ENCODE data around the gene AMPH. TPM values are rescaled to one million over a fixed set of nuclear protein-coding genes. Genes with fewer than 3 reads are reported as not detected.

AMPH gene
- total RNA-seq (1 to 10 TPM; 7.6 to 9.0 TPM), polyA plus RNA-seq (ENCODE audit: insufficient read depth, low read depth, low replicate concordance) (5.8 TPM)
- long read RNA-seq, donor 1, partial matches to known transcripts = 0 of 1 reads
- long read RNA-seq, donor 1, other reads (novel, unspliced or antisense) = 0 of 1 reads
- long read RNA-seq, donor 2 = 0 reads

DNA sequence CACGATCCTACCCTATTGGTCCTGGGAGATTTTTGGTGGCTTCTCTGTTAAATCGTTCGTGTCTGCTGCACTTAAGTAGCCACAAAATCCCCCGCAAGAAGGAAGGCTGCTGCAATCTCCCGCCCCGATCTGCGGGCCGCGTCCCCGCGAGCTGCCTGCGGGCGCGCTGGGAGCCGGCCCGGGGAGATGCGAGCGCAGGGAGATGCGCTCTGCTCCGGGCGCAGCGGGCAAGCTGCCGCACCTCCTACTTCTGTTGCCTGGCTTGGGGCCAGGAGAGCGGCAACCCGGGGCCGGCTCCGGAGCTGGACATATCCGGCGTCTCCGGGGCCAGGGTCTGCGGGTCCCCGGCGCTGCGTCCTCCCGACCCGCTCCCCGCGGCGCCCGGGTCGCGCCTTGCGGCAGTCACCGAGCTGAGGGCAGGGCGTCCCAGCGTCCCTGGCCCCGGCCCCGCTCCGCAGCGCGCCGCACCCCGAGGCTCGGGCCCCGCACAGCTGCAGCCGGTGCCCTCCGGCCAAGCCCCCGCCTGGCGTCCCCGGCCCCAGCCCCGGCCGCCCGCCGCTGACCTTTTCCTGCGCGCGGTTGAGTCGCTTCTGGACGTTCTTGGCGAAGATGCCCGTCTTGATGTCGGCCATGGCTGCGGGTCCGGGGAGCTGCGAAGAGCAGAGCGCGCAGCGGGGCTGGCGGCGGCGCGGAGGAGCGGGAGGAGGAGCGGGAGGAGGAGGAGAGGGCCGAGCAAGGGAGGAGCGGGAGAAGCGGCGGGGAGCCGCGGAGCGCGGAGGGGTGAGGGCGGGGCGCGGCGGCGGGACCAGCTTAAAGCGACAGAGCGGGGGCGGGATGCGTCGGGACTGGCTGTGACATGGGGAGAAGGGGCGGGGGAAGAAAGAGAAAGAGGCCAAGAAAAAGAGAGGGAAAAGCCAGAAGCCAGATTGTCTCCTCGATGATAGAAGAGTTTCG, at the start of gene AMPH:
TSS of gene AMPH (minus strand) at position 654 of the 954 bp plus-strand sequence. CDS start at position 632, 22 bp downstream.
- Histone ChIP-seq H3K36me3 (ENCODE audit: low read depth, missing control alignments) (no peaks in the 10 kb centered on the region), H3K4me3 (peak within 1 kb of the TSS; percentile 53 to 63), H3K4me1 (no peaks in the 10 kb centered on the region), H3K27ac (peak within 1 kb of the TSS in 1 of 2 donors; percentile 36), H3K27me3 (no peaks in the 10 kb centered on the region), H3K9me3 (no peaks in the 10 kb centered on the region)
- 0 to 1% methylated on average over 41 to 85 of the region's 105 CpGs for WGBS, 2 donors
- intact Hi-C loops (cut with DNase I; ENCODE audit: low total_unique reads) = no loop called here
- TF ChIP-seq, protein P1, sequence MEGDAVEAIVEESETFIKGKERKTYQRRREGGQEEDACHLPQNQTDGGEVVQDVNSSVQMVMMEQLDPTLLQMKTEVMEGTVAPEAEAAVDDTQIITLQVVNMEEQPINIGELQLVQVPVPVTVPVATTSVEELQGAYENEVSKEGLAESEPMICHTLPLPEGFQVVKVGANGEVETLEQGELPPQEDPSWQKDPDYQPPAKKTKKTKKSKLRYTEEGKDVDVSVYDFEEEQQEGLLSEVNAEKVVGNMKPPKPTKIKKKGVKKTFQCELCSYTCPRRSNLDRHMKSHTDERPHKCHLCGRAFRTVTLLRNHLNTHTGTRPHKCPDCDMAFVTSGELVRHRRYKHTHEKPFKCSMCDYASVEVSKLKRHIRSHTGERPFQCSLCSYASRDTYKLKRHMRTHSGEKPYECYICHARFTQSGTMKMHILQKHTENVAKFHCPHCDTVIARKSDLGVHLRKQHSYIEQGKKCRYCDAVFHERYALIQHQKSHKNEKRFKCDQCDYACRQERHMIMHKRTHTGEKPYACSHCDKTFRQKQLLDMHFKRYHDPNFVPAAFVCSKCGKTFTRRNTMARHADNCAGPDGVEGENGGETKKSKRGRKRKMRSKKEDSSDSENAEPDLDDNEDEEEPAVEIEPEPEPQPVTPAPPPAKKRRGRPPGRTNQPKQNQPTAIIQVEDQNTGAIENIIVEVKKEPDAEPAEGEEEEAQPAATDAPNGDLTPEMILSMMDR (IDR thresholded peaks at IDR 0.05) = no peak
- no peak for TF ChIP-seq POLR2A (IDR thresholded peaks at IDR 0.05)
- peak; percentile 75 for DNase-seq

DNA sequence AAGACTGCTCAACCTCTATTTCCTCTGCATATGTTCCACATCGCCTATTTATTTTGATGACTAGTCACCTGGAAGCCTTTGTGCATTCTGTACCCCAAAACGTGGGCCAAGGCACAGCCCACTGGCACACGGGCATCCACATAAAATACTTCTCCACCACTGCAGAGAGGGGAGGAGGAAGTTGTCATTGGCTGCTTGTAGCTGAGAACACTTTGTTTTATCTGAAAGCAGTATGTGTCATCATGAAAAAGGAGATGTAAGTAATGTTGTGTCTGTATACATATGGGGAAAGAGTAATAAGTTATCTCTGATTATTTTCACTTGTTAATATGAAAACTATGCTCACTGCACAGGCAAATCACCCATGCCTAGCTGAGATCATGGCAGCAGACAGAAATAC, 48.2 kb upstream of the AMPH start:
- H3K27ac ChIP-seq = no peak overlapping the region
- 64 to 73% methylated on average over 3 of the region's 3 CpGs for WGBS, 2 donors
- H3K27me3 ChIP-seq = no peaks in the 10 kb centered on the region
- intact Hi-C loops (cut with DNase I; ENCODE audit: low total_unique reads) = no loop called here
- no peaks in the 10 kb centered on the region for H3K4me1 ChIP-seq
- TF ChIP-seq POLR2A (IDR thresholded peaks at IDR 0.05) = no peak
- TF ChIP-seq, protein P1 (IDR thresholded peaks at IDR 0.05) = no peak
- DNase-seq = no peak
- no peaks in the 10 kb centered on the region for H3K36me3 ChIP-seq (ENCODE audit: low read depth, missing control alignments)
- no peak overlapping the region for H3K4me3 ChIP-seq
- H3K9me3 ChIP-seq = no peaks in the 10 kb centered on the region

DNA sequence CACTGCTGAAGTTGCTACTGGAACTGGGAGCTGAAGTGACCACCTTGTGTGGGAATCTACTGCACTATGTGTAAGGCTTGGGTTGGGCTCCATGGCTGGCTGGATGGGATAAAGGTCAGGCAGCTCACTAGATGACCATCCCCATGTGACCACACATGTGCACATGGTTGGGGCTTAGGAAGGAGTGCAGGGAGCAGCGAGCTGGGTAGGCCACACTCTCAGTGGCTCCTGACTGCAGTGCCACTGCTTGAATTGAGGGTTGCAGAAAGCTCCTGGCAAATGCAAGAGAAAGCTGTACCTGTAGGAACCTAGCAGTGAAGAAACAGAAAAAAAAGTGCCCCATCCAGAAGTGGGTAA, 47.5 kb upstream of the AMPH start:
- H3K27me3 ChIP-seq = no peaks in the 10 kb centered on the region
- no peak overlapping the region for H3K4me3 ChIP-seq
- intact Hi-C loops (cut with DNase I; ENCODE audit: low total_unique reads) = no loop called here
- WGBS, 2 donors = 91 to 92% methylated on average over 1 of the region's 1 CpG
- H3K9me3 ChIP-seq = no peaks in the 10 kb centered on the region
- H3K27ac ChIP-seq = no peak overlapping the region
- TF ChIP-seq, protein P1 (IDR thresholded peaks at IDR 0.05) = no peak
- no peak for TF ChIP-seq POLR2A (IDR thresholded peaks at IDR 0.05)
- DNase-seq = no peak
- H3K4me1 ChIP-seq = no peaks in the 10 kb centered on the region
- H3K36me3 ChIP-seq (ENCODE audit: low read depth, missing control alignments) = no peaks in the 10 kb centered on the region

DNA sequence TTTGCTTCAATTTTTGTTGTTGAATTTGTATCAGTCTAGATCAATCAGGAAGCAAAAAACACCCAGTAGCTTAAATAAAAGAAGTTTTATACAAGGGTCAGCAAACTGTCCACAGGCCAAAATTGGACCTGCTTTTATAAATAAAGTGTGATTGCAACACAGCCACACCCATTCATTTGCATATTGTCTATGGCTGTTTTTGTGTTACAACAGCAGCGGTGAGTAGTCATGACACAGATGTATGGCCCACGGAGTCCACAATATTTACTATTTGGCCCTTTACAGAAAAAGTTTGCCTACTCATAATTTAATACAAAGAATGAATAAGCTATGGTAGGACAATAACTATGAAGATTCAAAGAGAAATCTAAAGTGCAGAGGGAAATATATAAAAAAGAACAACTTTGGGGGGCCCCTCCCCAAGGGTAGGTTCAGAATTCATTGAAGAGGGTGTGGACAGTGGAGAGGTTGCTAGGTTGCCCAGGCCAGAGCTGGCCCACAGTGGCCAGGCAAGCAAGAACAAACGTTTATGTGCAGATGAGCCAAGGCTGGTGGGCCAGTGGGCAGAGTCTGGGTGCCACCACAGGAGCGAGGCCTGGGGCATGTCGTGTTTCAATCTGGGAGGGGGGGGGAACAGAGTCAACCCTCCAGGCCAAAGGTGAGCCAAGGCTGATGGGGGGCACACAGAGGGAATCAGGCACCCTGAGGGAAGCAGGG, 47.0 kb upstream of the AMPH start:
- Histone ChIP-seq H3K36me3 (ENCODE audit: low read depth, missing control alignments) (no peaks in the 10 kb centered on the region), H3K27me3 (no peaks in the 10 kb centered on the region), H3K9me3 (no peaks in the 10 kb centered on the region), H3K4me3 (no peak overlapping the region), H3K27ac (no peak overlapping the region), H3K4me1 (no peaks in the 10 kb centered on the region)
- WGBS, 2 donors = 88 to 90% methylated on average over 5 of the region's 5 CpGs
- TF ChIP-seq, protein P1 (IDR thresholded peaks at IDR 0.05) = no peak
- TF ChIP-seq POLR2A (IDR thresholded peaks at IDR 0.05) = no peak
- no peak for DNase-seq
- intact Hi-C loops (cut with DNase I; ENCODE audit: low total_unique reads) = no loop called here

All from testis (tissue), 5 donors.